Coronary artery (tissue), 2 donors: ENCODE measurements around the gene FRMD4B.

ENCODE experiments used
- DNase-seq: peaks from one replicate; pipeline ENCODE4 v3.0.0-alpha.2; 2017; ENCODE audit warnings: low spot score
- H3K27ac ChIP-seq, 2 donors: fragments of 200-600 bp; sonication (generic); one replicate each; pipeline ENCODE4 v1.5.1; 2016 to 2019
- H3K4me3 ChIP-seq: fragments of 200-600 bp; sonication (generic); 2 replicates; pipeline ENCODE4 v1.5.1; 2016; ENCODE audit warnings: mild to moderate bottlenecking, moderate library complexity
- CTCF ChIP-seq: fragments of 200-600 bp; sonication (generic); IDR thresholded peaks from one replicate; pipeline ENCODE4 v1.5.1; 2019; ENCODE audit warnings: antibody characterized with exemption

FRMD4B gene

DNA sequence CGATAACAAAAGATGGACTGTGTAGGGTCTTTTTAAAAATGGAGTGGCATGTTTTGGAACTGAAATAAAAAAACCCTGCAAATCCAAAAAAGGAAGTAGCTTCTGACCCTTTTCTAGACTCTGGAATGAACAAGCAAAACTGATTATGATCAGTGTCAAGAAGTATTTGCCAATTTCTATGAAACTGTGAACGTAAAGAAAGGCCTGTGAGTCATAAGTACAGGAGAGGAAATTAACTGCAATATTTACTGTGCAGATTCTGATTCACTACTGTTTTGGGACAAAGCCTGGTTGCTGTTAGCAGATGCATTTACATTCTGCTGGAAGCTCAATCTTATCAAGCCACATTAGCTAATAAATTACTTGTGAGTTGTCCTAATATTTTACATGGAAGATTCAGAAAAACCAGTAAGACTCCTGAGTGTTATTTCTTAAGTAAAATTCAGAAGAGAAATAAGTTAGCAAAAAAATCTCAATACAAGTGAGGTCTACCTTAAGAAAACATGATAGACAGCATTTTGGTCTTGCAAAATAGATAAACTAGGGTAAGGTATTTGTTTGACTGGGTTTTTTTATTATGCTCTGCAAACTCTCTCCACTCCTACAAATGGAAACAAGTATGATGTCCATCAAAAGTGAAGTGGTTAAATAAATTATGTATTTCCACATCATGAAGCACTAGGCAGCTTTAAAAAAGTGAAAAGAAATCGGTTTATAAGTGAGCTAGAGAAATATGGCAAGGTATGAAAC is 173.3 kb downstream of the FRMD4B start:
- TF ChIP-seq CTCF = no peak
- Histone ChIP-seq H3K4me3 (no peak overlapping the region), H3K27ac (no peak overlapping the region)
- no peak for DNase-seq

DNA sequence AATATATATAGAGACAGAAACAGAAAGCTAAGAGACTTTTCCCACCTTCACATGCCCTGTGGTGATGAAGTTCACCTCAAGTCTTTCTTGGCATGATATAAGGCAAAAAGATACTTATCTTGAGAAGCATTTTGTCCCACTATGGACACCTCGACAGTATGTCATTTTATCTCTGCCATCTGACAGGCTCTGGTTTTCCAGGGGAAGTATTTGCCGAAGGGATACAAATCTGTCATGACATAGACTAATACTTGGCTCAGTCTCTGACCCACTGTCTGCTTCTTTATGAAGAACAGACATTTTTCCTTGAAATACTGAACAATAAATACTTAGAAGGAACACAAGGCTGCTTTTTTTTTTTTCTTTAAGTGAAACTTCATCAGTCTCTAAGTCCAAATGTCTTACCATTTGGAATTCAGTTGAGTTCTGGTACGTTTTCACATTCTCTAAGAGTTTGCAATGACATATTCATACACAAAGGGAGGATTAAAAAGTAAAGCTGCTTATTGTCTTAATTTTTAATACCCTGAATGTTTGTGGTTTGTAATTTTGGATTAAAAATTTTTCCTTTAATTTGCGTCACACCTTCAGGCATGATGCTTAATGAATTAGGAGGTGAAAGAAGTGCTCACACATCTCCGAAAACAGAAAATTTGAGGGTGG is 175.7 kb downstream of the FRMD4B start:
- Histone ChIP-seq H3K27ac (no peak overlapping the region), H3K4me3 (no peak overlapping the region)
- no peak for TF ChIP-seq CTCF
- no peak for DNase-seq

DNA sequence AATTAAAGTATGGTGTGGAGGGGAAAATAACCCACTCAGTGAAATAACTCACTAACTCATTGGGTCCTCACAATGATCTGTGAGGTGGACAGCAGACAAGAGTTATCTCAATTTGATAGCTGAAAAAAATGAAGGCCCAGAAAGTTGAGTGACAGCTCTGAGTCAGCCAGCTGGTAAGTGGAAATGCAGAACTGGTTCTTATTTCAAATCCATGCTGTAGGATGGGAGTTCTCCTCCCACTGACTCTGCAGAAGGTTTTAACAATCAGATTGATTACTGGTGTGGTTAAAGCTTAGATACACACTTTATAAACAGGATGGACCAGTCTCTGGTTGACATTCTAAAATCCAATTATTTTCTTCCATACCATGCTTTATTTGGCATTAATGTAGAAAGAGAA is 176.5 kb downstream of the FRMD4B start:
- Histone ChIP-seq H3K4me3 (no peak overlapping the region), H3K27ac (no peak overlapping the region)
- DNase-seq = no peak
- TF ChIP-seq CTCF = no peak

DNA sequence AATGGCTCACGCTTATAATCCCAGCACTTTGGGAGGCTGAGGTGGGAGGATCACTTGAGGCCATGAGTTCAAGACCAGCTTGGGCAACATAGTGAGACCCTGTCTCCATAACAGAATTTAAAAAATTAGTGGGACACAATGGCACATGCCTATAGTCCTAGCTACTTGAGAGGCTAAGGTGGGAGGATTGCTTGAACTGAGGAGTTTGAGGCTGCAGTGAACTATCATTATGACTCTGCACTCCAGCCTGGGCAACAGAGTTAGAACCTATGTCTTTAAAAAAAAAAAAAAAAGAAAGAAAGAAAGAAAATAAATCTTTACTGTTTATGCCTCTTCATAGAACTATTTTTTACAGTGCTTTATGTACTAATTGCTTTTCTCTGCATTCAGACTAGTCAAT is 178.9 kb downstream of the FRMD4B start:
- DNase-seq = no peak
- no peak overlapping the region for H3K27ac ChIP-seq
- TF ChIP-seq CTCF = no peak
- no peak overlapping the region for H3K4me3 ChIP-seq

GRCh38 chr3:69205385-69205784 is 180.5 kb downstream of the FRMD4B start:
- no peak for DNase-seq
- TF ChIP-seq CTCF = no peak
- Histone ChIP-seq H3K4me3 (no peak overlapping the region), H3K27ac (no peak overlapping the region)

GRCh38 chr3:69204315-69204957 is 181.5 kb downstream of the FRMD4B start:
- Histone ChIP-seq H3K4me3 (no peak overlapping the region), H3K27ac (no peak overlapping the region)
- no peak for DNase-seq
- TF ChIP-seq CTCF = no peak
